Body of pancreas (tissue), 4 donors: ENCODE results near the gene PIGBOS1. TPM values are rescaled to one million over a fixed set of nuclear protein-coding genes. Genes with fewer than 3 reads are reported as not detected.
"Not testable (repeated sequence)": the region's sequence is repeated elsewhere in the genome, so short reads cannot be mapped to it uniquely, and the experiment has no call there.

Experiments used
- ATAC-seq: fragments of 150-250 bp; one replicate; pipeline ENCODE4 v1.9.1; 2016
- DNase-seq, 4 donors: peaks; one replicate each; pipeline ENCODE4 v3.0.0-alpha.2; 2019
- H3K27ac ChIP-seq, 4 donors: fragments of 200-600 bp; sonication (generic); 1 replicate in 3 of 4; 2 replicates in 1 of 4; pipeline versions ENCODE4 v1.5.1 to v1.6.1; 2016 to 2019; ENCODE audit warnings: mild to moderate bottlenecking in 1 of 4, mixed read lengths in 1 of 4, moderate library complexity in 1 of 4
- H3K27me3 ChIP-seq, 2 donors: fragments of 200-600 bp; sonication (generic); one replicate each; pipeline ENCODE4 v1.6.0; 2016; ENCODE audit warnings: mild to moderate bottlenecking in 1 of 2
- H3K36me3 ChIP-seq, 2 donors: fragments of 200-600 bp; sonication (generic); replicated peaks in 1 of 2; 2 replicates each; pipeline ENCODE4 v1.5.1; 2016; ENCODE audit warnings: low read depth in 2 of 2; ENCODE audit not compliant: insufficient read depth in 1 of 2
- H3K4me1 ChIP-seq: fragments of 200-600 bp; sonication (generic); one replicate; pipeline ENCODE4 v1.6.0; 2016
- H3K4me3 ChIP-seq, 2 donors: fragments of 200-600 bp; sonication (generic); 1 replicate in 1 of 2; 2 replicates in 1 of 2; pipeline ENCODE4 v1.5.1; 2016 to 2019
- H3K9me3 ChIP-seq, 3 donors: fragments of 200-600 bp; sonication (generic); 1 replicate in 2 of 3; 2 replicates in 1 of 3; pipeline ENCODE4 v1.5.1; 2016
- CTCF ChIP-seq, 7 experiments: fragments of 450-650 bp in 4 of 7; fragments of 200-600 bp in 3 of 7; sonication (generic) in 3 of 7; IDR thresholded peaks; one replicate each; pipeline ENCODE4 v1.5.1; 2016 to 2019; ENCODE audit warnings: antibody characterized with exemption in 7 of 7
- POLR2A ChIP-seq, 3 donors: fragments of 450-650 bp; IDR thresholded peaks; one replicate each; pipeline ENCODE4 v1.6.1; 2016; ENCODE audit warnings: antibody characterized with exemption in 3 of 3, mild to moderate bottlenecking in 2 of 3
- WGBS, 2 donors: methylation state at CpG; one replicate each; pipeline ENCODE4 v1.1.5; 2017; 5-methylcytosine and 5-hydroxymethylcytosine counted together
- intact Hi-C: fragments of 100-400 bp; cut with DNase I; formaldehyde crosslinking; loops from one replicate; pipeline ENCODE4 v1.15.1; 2023
- total RNA-seq, 2 donors: library from RNA; depleted of rRNA; stranded (reverse); fragments of >200 nt; gene quantifications; one replicate each; pipeline ENCODE4 v1.1.0, GENCODE V29; 2016

The PIGBOS1 gene
- total RNA-seq, 2 donors from 2014 or later, result 11.2 to 16.1 TPM

- Histone ChIP-seq H3K4me1 (peaks cover 22% of the 10 kb centered on the region), H3K27ac (no peak overlapping the region), H3K4me3 (no peak overlapping the region), H3K27me3 (no peaks in the 10 kb centered on the region), H3K36me3 (no peaks in the 10 kb centered on the region), H3K9me3 (peaks cover 0 to 6% (median 0%) of the 10 kb centered on the region in 3 donors)
- ATAC-seq, result no peak
- WGBS, 2 donors, result 41 to 46% methylated on average over 2 of the region's 2 CpGs
- no peak for DNase-seq
- intact Hi-C loops, result no loop called here
- TF ChIP-seq POLR2A (IDR thresholded peaks at IDR 0.05) (no peak), CTCF (IDR thresholded peaks at IDR 0.05) (no peak)
Measured at GRCh38 chr15:55320238-55320550, 1.3 kb upstream of the PIGBOS1 start.

DNA sequence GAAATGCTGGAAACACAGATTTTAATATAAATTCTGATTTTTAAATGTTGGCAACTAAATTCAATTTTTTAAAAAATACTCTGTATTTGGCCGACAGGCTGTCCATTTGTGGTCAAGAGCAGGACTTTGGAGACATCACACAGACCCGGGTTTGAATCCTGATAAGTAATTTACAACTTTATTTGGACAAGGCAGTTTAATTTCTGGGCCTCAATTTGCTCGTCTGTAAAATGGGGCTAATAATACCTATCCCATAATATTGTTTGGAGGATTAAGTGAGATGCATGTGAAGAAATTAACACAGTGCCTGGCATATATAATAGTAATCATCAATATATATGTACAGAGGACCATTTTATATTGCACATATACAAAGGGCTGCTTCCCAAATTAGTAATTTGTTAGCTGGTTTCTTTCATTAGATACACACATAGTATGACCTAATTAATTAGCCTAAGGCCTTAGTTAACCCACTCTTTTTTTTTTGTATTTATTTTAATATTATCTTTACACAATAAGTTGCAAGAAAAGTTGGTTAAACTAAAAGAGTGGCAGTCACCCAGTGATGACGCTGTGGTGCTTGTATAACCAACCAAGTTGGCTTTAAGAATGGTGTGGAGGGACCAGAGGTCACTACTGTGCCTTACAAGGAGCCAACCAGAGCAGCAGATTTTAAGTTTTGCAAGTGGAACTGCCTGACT, 764 bp upstream of the PIGBOS1 start:
- Histone ChIP-seq H3K36me3 (no peaks in the 10 kb centered on the region), H3K9me3 (peaks cover 0 to 6% (median 0%) of the 10 kb centered on the region in 3 donors), H3K27ac (peak overlapping the region in 3 of 4 donors; percentile 75 to 96 (median 84)), H3K27me3 (no peaks in the 10 kb centered on the region), H3K4me3 (peak overlapping the region; percentile 75 to 86), H3K4me1 (peaks cover 22% of the 10 kb centered on the region)
- intact Hi-C loops, result no loop called here
- DNase-seq (peak; percentile 27 to 42 (median 32)), ATAC-seq (no peak)
- TF ChIP-seq CTCF (IDR thresholded peaks at IDR 0.05) (no peak), POLR2A (IDR thresholded peaks at IDR 0.05) (no peak)
- WGBS, 2 donors, result 32 to 39% methylated on average over 4 of the region's 4 CpGs

GRCh38 chr15:55302801-55303200, 16.1 kb downstream of the PIGBOS1 start:
- H3K27me3 ChIP-seq, intact Hi-C loops, DNase-seq, H3K27ac ChIP-seq, H3K9me3 ChIP-seq, ATAC-seq, H3K4me1 ChIP-seq, H3K4me3 ChIP-seq, H3K36me3 ChIP-seq: not testable (repeated sequence)
- WGBS, 2 donors, result no CpG with 5 or more reads among the region's 32 CpGs

- H3K36me3 ChIP-seq, result no peaks in the 10 kb centered on the region
- H3K27me3 ChIP-seq, result no peaks in the 10 kb centered on the region
- intact Hi-C loops, result loop anchor here (5.0 kb wide), 1 partner anchor 80 kb away; no protein-coding TSS in a partner anchor
- DNase-seq (no peak), ATAC-seq (no peak)
- H3K4me1 ChIP-seq, result no peaks in the 10 kb centered on the region
- TF ChIP-seq CTCF (IDR thresholded peaks at IDR 0.05) (no peak), POLR2A (IDR thresholded peaks at IDR 0.05) (no peak)
- H3K9me3 ChIP-seq, result no peaks in the 10 kb centered on the region
- H3K4me3 ChIP-seq, result no peak overlapping the region
- H3K27ac ChIP-seq, result no peak overlapping the region
Measured at GRCh38 chr15:55297315-55297714, 21.6 kb downstream of the PIGBOS1 start.

GRCh38 chr15:55290528-55291057, 28.3 kb downstream of the PIGBOS1 start:
- TF ChIP-seq POLR2A (IDR thresholded peaks at IDR 0.05) (no peak), CTCF (IDR thresholded peaks at IDR 0.05) (peak; percentile 76 to 95 (median 86))
- peak; percentile 85 for ATAC-seq
- peak; percentile 81 to 87 (median 86) for DNase-seq
- 12 to 14% methylated on average over 17 of the region's 17 CpGs for WGBS, 2 donors
- Histone ChIP-seq H3K36me3 (no peaks in the 10 kb centered on the region), H3K27ac (peak overlapping the region; percentile 8 to 95 (median 82)), H3K4me3 (peak overlapping the region in 1 of 2 donors; percentile 75), H3K9me3 (no peaks in the 10 kb centered on the region), H3K27me3 (no peaks in the 10 kb centered on the region), H3K4me1 (peaks cover 14% of the 10 kb centered on the region)
- intact Hi-C loops, result no loop called here
